ENCODE results near the gene NPC1. TPM values are rescaled to one million over a fixed set of nuclear protein-coding genes. Genes with fewer than 3 reads are reported as not detected.
"Not testable (repeated sequence)": the region's sequence is repeated elsewhere in the genome, so short reads cannot be mapped to it uniquely, and the experiment has no call there.

NPC1 gene
- total RNA-seq, 1 experiment from 2014 or later, result 51.6 TPM

DNA sequence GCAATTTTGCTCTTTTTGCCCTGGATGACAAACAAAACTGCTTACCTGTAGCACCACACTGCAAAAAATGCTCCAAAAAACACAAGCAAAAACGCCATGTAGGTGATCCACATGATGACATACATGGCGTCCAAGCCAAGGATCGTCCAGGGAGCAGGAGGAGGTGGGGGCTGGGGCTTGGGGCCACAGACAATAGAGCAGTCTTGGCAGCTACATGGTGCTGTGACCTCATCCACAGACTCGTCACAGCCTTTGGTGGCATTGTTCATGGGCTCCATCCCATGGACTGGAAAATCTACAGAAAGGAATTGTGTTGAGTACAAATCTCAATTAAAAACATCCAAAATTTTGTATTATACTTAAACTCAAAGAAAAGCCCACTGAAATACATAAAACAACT lies 26.1 kb downstream of the NPC1 start:
- H3K9me2 ChIP-seq (ENCODE audit: insufficient read depth), result no peaks in the 10 kb centered on the region
- ATAC-seq, result no peak
- no peaks in the 10 kb centered on the region for H4K20me1 ChIP-seq (ENCODE audit: insufficient read depth)
- no peak overlapping the region for H3K4me2 ChIP-seq (ENCODE audit: low read length)
- no peaks in the 10 kb centered on the region for H3K27me3 ChIP-seq (ENCODE audit: insufficient read depth, low read length)
- ChIA-PET POLR2A (no interaction called here), CTCF (no interaction called here), RAD21 (ENCODE audit: low non-redundant PET in 1 of 2, low total read pairs in 2 of 2, uncharacterized antibody in 2 of 2, unreplicated experiment in 2 of 2) (no interaction called here)
- H2AFZ ChIP-seq (ENCODE audit: low read depth, low read length, poor library complexity, severe bottlenecking), result no peak overlapping the region
- peaks cover 22 to 37% of the 10 kb centered on the region in 2 experiments for H3K36me3 ChIP-seq (ENCODE audit: control insufficient read depth in 1 of 2, insufficient read depth in 2 of 2, low read length in 2 of 2)
- no peaks in the 10 kb centered on the region for H3K79me2 ChIP-seq (ENCODE audit: insufficient read depth, low read length)
- no TSS peak for BruUV-seq (replicated peaks)
- TF ChIP-seq CTCF (IDR thresholded peaks at IDR 0.05 in 2 of 3, conservative IDR thresholded peaks at IDR 0.05 in 1 of 3; ENCODE audit: borderline replicate concordance in 1 of 3, insufficient read depth in 1 of 3, low read depth in 2 of 3, low read length in 2 of 3), result no peak
- TF ChIP-seq, protein P1, sequence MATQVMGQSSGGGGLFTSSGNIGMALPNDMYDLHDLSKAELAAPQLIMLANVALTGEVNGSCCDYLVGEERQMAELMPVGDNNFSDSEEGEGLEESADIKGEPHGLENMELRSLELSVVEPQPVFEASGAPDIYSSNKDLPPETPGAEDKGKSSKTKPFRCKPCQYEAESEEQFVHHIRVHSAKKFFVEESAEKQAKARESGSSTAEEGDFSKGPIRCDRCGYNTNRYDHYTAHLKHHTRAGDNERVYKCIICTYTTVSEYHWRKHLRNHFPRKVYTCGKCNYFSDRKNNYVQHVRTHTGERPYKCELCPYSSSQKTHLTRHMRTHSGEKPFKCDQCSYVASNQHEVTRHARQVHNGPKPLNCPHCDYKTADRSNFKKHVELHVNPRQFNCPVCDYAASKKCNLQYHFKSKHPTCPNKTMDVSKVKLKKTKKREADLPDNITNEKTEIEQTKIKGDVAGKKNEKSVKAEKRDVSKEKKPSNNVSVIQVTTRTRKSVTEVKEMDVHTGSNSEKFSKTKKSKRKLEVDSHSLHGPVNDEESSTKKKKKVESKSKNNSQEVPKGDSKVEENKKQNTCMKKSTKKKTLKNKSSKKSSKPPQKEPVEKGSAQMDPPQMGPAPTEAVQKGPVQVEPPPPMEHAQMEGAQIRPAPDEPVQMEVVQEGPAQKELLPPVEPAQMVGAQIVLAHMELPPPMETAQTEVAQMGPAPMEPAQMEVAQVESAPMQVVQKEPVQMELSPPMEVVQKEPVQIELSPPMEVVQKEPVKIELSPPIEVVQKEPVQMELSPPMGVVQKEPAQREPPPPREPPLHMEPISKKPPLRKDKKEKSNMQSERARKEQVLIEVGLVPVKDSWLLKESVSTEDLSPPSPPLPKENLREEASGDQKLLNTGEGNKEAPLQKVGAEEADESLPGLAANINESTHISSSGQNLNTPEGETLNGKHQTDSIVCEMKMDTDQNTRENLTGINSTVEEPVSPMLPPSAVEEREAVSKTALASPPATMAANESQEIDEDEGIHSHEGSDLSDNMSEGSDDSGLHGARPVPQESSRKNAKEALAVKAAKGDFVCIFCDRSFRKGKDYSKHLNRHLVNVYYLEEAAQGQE (IDR thresholded peaks at IDR 0.05; ENCODE audit: low read depth), result no peak
- no peak for TF ChIP-seq SRF (IDR thresholded peaks at IDR 0.05; ENCODE audit: low read depth)
- no peak for TF ChIP-seq TCF7L2 (IDR thresholded peaks at IDR 0.05; ENCODE audit: borderline replicate concordance, extremely low read depth, insufficient read depth, insufficient read length)
- TF ChIP-seq EZH2phosphoT487 (IDR thresholded peaks at IDR 0.05; ENCODE audit: borderline replicate concordance), result no peak
- TF ChIP-seq SIN3A (IDR thresholded peaks at IDR 0.05; ENCODE audit: low read depth), result no peak
- no peak for TF ChIP-seq POLR2A (IDR thresholded peaks at IDR 0.05; ENCODE audit: borderline replicate concordance, extremely low read depth, insufficient read depth, insufficient read length)
- TF ChIP-seq RAD21 (IDR thresholded peaks at IDR 0.05; ENCODE audit: low read depth), result no peak
- no peak for TF ChIP-seq ZFX (IDR thresholded peaks at IDR 0.05)
- TF ChIP-seq, protein P2, sequence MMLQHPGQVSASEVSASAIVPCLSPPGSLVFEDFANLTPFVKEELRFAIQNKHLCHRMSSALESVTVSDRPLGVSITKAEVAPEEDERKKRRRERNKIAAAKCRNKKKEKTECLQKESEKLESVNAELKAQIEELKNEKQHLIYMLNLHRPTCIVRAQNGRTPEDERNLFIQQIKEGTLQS (IDR thresholded peaks at IDR 0.05), result no peak
- no peak overlapping the region for H3K27ac ChIP-seq (ENCODE audit: low read depth, low read length)
- no peak overlapping the region for H3K4me3 ChIP-seq (replicated peaks in 1 of 2; ENCODE audit: low read depth in 1 of 2, low read length in 2 of 2)
- no peaks in the 10 kb centered on the region for H3K4me1 ChIP-seq (ENCODE audit: control insufficient read depth in 1 of 2, insufficient read depth in 2 of 2, low read length in 2 of 2)
- H3K9ac ChIP-seq (ENCODE audit: low read length), result no peak overlapping the region
- H3K9me3 ChIP-seq (ENCODE audit: control insufficient read depth in 1 of 2, insufficient read depth in 1 of 2, low read depth in 1 of 2, low read length in 2 of 2), result no peaks in the 10 kb centered on the region
- intact Hi-C loops (cut with micrococcal nuclease), result no loop called here
- DNase-seq (ENCODE audit: low read depth, low spot score), result no peak

DNA sequence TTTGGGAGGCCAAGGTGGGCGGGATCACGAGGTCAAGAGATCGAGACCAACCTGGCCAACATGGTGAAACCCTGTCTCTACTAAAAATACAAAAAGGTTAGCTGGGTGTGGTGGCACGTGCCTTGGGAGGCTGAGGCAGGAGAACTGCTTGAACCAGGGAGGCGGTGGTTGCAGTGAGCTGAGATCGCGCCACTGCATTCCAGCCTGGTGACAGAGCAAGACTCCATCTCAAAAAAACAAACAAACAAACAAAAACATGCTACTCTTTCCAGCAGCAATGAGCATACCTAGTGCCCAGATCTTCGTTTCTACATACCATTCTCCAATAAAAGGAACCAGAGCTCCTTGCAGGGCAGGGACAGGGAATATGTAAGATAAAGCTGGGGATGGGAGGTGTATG lies 28.8 kb downstream of the NPC1 start:
- POLR2A ChIA-PET, result not testable (repeated sequence)

More for the DNA sequence above, 28.8 kb downstream of the NPC1 start:
- H3K4me3 ChIP-seq (replicated peaks in 1 of 2; ENCODE audit: low read depth in 1 of 2, low read length in 2 of 2); intact Hi-C loops (cut with micrococcal nuclease); H3K9ac ChIP-seq (ENCODE audit: low read length); ATAC-seq; H3K27me3 ChIP-seq (ENCODE audit: insufficient read depth, low read length); H3K9me3 ChIP-seq (ENCODE audit: control insufficient read depth in 1 of 2, insufficient read depth in 1 of 2, low read depth in 1 of 2, low read length in 2 of 2); H3K4me1 ChIP-seq (ENCODE audit: control insufficient read depth in 1 of 2, insufficient read depth in 2 of 2, low read length in 2 of 2); H3K79me2 ChIP-seq (ENCODE audit: insufficient read depth, low read length); H2AFZ ChIP-seq (ENCODE audit: low read depth, low read length, poor library complexity, severe bottlenecking); DNase-seq (ENCODE audit: low read depth, low spot score); BruUV-seq (replicated peaks); H3K4me2 ChIP-seq (ENCODE audit: low read length); RAD21 ChIA-PET (ENCODE audit: low non-redundant PET in 1 of 2, low total read pairs in 2 of 2, uncharacterized antibody in 2 of 2, unreplicated experiment in 2 of 2); H3K27ac ChIP-seq (ENCODE audit: low read depth, low read length); H3K9me2 ChIP-seq (ENCODE audit: insufficient read depth); H4K20me1 ChIP-seq (ENCODE audit: insufficient read depth): not testable (repeated sequence)
- peaks cover 33 to 49% of the 10 kb centered on the region in 2 experiments for H3K36me3 ChIP-seq (ENCODE audit: control insufficient read depth in 1 of 2, insufficient read depth in 2 of 2, low read length in 2 of 2)
- CTCF ChIA-PET, result interaction anchor here (0.5 kb wide), 1 partner anchor 15 kb away, joined by 3 read pairs; no protein-coding TSS in a partner anchor
